Stimulated activated CD4-positive, alpha-beta T cell treated with anti-CD3 and anti-CD28 coated beads, TNF-alpha, amount 100 ng/mL, for 1 hour (primary cell): ENCODE measurements around the gene DNAJA2.

Experiments used
- DNase-seq, 3 donors: peaks; one replicate each; pipeline ENCODE4 v3.0.0-alpha.2; 2020; ENCODE audit warnings: low read depth in 3 of 3, low spot score in 1 of 3

DNAJA2 gene

DNA sequence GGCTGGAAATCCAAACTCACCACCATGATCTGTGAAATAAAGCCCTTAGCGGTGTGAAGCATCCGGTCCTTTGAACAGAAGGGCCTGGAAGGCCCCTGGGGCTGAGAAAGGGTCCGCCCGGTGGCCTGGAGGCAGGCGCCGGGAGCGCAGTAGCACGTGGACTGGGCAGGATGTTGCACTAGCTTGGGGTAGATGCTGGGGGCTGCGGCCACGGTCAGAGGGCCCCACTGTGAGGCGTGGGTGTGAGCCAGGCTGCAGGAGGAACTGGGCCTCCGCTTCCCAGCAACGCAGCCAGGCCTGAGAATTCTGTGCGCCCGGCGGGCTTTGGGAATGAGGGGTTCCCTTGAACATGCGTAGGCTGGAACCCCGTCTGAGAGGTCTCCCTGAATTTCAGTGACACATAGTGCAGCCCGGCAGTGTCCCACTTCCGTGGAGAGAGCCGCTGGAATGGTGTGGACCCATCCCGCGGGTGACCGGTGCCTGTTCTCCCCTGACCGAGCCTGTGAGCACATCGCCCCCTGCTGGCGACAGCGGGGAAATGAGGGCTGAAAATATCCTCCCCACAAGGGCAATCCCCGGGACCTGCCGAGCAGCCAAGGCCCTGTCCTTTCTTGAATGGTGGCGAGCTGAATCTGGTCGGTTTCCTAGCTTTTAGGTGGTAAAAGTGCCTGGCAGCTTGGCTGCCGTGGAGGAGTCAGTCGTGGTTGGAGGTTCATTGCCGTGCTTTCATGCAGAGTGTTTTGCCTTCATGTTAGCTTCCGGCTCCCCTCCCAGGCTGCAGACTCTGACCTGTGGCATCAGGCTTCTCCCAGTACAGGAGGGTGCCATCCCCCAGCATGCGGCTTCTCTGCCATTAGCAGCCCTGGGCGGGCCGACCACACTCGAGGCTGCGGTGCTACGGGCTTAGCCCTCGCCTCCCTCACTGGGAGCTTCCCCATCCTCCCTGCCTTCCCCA, 43.8 kb downstream of the DNAJA2 start:
- peak; percentile 13 to 57 (median 14) for DNase-seq

DNA sequence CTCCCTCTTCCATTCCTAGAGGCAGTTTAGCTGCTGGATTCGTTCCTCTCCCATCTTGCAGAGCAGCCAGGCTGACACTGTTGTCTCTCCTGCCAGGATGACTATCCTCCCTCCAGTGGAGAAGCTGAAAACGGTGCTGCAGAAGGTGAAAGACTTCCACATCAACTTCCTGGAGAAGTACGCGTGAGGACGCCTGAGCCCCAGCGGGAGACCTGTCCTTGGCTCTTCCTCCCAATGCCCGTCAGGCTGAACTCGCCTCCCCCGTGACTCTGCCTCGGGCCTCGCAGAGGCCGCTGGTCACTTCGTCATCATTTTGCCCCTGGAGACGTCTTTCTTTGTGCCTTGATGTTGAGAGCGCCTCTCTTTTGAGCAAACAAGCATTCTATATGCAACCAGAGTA, 44.7 kb downstream of the DNAJA2 start:
- DNase-seq = no peak

DNA sequence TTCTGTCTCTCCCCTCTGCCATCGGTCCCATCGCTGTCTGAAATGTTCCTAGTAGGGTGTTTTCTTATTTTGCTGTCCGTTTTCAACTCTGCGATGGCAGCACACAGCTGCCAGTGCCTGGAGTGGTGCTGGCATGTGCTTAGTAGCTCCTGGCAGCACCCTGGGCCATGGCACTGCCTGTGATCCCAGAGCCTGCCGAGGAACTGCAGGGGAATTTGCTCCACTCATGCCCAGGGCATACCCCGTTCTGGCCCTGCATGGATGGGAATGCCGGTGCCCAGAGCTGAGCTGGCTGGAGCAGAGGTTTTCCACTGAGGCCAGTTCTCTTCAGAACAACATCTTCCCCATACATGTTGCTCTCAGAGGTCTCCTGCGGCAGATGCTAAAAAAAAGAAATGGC, 46.2 kb downstream of the DNAJA2 start:
- DNase-seq = no peak

DNA sequence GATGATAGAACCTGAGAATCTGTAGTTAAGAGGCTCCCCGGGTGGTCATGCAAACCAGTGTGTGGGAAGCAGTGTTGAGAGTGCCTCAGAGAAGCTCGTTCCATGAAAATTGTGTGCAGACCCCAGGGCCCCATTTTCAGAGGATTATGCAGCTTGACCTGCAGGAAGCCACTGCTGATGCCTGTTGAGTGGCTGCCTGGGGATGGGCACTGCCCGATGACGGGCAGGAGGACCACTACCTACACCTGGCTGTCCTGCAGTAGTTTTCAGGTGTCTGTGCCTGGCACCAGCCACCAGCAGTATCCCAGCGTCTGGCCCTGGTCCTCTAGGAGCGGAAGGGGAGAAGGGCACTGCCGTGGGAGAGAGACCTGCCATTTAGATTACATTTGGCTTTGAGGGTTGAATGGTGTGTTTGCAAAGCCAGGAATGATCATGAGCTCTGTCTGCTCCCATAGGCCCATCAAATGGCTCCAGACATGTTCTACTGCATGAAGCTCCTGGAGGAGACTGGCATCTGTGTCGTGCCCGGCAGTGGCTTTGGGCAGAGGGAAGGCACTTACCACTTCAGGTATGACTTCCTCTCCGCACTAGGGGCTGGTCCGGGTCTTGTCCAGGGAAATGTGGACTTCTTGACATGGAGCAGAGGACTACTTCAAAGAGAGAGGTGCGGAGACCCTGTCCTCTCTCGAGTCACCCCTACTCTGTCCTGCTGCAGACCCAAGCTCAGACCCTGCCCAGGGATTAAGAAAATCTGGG, 46.8 kb downstream of the DNAJA2 start:
- no peak for DNase-seq

DNA sequence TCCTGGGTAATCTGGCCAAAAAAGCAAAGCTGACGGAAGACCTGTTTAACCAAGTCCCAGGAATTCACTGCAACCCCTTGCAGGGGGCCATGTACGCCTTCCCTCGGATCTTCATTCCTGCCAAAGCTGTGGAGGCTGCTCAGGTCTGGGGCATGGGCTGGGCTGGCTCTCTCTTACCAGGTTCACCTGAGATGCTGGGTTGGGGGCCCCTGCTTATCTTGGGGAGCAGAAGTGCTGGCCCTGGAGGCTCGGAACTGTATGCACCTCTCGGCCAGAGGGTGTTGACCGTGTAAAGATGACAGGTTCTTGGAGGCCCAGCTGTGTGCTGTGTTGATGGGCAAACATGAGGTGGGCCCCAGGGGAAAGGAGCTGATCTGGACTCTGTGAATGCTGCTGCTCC, 49.1 kb downstream of the DNAJA2 start:
- DNase-seq = no peak

DNA sequence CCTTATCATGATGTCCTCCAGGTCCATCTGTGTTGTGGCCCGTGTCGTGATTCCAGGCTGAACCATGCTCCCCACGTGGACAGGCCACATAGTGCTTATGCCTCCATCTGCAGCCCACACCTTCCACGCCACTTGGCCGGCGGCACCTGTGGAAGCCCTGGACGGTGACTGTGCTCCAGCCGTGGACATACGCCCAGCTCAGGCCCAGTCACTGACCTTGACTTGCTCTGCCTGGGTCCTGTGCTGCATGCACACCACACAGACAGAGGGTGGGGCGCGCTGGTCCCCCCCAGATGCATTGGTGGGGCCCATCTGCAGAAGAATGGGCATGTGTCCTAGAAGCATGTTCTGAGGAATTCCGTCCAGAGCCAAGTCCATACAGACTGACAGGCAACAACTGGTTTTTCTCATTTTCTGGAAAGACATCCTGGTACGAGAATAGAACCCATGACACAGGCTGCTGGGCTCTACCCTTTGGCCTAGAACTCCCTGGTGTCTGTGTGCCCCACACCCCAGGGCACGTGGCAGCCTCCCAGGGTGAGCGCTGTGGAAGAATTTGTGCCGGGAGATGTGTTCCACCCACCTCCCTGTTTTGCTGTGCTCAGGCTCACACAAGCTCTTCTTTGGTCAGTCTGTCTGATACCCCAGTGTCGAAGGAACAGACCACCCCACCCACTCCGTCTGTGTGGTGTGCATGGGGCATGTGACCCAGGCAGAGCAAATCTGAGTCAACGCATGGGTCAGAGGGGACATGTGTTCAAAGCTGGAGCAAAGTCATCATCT, 49.8 kb downstream of the DNAJA2 start:
- DNase-seq = no peak

DNA sequence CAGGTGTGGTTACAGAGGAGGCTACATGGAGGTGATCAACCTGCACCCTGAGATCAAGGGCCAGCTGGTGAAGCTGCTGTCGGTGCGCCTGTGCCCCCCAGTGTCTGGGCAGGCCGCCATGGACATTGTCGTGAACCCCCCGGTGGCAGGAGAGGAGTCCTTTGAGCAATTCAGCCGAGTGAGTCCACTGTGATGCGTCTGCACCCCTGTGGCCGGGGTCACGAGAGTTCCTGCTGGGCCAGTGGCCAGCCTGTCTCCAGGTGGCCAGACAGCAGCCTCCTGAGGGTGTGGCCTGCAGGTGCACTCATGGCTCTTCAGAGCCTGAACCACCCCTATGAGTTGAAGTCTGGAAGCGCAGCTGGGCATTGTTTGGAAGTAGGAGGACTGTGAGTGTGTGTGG, 51.2 kb downstream of the DNAJA2 start:
- DNase-seq = no peak

DNA sequence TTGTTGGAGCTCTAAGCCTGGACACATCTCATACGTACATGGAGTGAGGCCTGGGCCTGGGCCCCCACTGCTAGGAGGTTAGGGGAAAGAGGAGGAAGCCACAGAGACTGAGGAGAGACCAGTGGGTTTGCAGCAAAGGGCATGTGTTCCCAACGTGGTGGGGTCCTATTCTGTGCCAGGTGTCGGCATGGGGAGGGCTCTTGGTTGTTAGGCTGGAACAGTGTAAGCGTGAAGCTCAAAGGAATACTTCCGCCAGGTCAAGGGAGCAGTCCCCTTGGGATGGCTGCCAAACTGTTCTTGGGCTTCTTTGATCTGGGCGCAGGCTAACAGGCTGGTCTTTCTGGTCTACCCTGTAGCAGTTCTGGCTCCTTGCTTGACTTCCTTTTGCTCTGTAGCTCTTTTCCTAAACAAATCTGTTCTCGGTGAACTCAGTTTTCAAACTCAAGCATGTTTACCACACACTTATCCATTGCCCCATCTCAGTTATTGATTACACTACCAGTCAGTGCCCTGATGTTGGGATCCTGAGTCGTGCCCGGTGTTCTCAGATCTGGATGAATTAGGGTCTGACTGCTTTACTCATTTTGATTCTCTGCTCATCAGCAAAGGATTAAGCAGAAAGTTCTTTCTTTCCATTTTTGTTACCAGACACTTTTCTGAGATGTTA, 52.9 kb downstream of the DNAJA2 start:
- DNase-seq = no peak

DNA sequence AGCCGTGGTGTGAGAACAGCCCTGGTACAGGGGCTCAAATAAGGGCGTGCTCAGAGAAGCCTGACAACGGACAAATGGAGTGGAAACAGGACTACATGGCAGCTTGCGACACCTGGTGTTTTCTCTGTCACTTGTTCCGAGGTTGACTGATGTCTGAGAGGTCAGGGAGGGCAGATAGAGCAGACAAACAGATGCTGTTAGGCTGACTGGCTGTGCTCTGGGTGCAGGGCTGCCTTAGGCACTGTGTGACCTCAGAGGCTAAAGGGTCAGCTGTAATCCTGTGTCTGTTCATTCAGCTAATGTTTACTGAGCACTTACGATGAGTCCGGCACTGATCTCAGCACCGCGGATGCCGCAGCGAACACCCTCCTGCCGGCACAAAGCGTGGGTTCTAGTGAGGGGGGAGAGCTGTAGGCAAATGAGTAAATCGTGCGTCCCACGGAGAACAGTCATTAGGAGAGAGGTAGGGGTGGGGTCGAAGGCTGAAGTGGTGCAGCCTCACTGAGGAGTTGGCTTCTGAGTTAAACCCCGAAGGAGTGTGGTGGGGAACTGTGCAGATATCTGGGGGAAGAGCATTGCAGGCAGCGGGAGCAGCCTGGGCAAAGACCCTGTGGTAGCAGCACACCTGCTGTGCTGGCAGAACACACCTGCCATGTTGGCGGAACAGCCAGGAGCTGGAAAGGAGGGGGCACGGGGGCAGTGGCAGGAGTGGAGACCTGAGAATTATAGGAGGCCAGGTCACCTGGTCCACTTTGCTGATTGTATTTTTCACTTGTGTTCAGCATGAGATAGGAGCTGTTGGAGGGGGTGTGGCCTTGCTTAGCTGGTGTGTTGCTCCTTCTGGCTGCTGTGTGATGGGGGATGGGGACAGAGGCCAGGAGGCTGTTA, 54.3 kb downstream of the DNAJA2 start:
- DNase-seq = no peak

DNA sequence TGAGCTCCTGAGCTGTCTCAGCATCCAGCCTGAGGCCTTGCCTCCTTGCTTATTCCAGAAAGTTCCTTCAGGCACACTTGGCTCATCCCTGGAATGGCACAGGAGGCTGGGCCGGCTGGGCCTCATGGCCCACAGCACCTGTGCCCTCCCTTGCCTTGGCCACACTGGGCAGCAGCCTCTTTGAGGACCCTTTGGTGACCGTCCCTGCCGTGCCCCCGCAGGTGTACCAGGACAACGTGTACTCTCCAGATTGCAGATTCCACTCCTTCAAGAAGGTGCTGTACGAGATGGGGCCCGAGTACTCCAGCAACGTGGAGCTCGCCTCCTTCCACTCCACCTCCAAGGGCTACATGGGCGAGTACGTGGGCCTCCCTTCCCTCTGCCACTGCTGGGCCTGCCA, 55.1 kb downstream of the DNAJA2 start:
- DNase-seq = no peak

DNA sequence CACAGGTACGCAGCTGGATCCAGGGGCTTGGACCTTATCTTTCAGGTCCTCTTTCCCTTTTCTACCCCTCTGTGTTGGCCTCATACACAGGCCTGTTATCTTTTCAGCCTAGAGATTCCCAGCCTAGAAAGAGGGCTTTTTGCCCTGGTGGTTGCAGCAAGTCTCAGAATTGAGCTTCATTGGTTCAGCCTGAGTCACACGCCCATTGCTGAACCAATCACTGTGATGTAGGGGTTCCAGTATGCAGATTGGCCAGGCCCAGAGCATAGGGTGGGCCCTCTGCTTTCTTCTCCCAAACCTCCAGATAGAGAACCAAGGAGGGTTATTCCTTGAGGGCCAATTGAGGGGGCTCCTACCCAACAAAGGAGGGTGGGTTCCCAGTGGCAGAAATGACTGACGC, 56.5 kb downstream of the DNAJA2 start:
- DNase-seq = no peak

DNA sequence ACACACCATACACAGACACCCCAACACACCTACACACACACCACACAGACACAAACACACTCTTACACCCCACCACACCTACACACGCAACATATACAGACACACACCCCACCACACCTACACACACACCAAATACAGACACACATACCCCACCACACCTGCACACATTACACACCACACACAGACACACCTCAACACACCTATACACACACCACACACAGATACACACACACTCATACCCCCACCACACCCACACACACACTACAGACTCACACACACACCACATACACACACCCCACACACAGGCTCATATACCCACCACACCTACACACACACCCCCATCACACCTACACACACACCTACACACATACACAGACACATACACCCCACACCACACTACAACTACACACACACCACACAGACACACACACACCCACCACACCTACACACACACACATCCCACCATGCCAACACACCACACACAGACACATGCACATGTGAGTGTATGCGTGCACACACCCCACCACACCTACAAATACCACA, 57.9 kb downstream of the DNAJA2 start:
- no peak for DNase-seq

DNA sequence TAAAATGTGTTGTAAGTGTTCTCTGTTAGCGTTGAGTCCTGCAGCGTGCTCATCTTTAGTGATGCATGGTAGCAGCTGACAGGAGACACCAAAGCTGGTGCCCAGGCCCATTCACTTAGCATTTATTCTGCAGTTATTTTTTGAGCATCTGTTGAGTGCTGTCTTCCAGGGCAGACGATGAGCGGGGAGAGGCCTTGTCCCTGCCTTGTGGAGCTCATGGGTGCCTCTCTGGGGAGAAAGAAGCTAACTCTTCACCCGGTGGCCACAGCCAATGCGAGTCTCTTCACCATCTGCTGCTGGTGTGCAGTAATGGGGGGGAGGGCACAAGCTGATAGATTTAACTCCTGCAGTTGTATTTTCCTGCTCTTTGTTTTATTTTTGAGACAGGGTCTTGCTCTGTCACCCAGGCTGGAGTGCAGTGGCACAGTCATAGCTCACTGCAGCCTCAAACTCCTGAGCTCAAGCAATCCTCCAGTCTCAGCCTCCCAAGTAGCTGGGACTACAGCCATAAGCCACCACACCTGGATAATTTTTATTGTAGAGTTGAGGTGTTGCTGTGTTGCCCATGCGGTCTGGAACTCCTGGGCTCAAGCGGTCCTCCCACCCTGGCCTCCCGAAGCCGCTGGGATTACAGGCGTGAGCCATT, 58.8 kb downstream of the DNAJA2 start:
- no peak for DNase-seq

DNA sequence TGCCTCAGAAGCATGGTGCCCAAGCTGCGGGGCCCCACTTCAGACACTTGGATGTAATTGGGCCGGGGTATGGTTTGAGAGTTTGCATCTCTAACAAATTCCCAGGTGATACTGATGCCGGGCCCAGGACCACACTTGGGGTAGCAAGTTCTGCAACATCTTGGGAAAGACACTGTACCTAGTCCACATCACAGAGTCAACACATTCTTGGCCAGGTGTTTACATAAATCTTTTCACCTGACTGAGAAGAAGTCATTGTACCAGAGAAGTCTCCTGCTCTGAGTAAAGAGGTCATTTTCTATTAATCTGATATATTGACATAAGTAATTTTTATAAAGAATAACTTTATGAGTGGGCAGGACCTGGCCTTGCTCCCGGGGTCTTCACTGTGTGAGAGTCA, 61.8 kb downstream of the DNAJA2 start:
- no peak for DNase-seq

DNA sequence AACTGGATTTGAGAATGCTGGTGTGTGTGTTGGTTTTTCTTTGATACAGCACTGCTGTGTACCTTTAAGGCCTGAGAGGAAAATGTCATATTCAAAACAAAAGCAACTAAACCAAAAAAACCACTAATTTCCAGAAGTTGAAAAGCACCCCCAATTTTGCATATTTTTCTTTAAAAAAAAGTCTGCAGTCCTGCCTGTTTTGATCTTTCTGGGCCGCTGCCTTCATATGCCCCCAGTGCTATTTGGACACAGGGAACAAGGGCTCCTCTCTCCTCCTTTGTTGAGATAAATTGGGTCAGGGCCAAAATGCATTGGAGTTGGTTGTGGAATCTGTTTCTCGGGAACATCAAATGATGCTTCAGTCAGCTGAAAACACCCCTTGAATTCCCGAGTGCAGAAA, 62.4 kb downstream of the DNAJA2 start:
- no peak for DNase-seq

DNA sequence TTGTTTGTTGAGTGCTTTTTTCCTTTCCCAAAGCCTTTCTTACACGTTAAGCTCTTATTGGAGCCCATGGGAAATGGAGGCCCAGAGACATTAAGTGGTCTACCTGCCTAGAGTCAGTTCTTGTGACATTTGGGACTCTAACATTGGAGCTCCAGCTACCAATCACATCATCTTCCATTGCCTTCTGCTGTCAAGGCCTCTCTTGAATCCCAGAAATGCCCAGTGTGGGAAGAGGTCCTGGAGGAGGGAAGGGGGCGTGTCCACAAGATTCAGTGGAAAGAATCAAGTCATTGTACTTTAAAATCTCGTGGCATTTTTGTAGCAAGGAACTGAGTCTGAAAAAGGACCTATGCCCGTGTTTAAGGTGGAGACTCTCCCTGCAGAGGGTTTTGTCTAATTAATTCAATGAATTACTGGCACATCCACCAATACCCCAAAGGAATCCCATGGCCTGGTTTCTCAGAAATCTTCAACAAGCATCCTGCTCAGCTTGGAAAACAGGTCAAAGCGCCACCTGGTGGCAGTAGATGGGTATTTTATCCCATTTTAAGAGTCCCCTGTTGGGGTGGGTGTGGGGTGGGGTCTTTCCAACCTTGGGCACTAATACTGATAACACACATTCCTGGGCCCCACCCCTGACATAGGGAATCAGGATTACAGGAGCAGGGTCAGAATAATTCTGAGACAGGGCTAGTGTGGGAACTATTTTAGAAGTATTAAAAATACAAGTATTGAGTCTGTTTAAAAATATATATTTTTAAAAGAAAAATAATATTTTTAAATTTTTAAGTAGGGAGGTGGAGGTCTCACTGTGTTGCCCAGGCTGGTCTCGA, 64.7 kb downstream of the DNAJA2 start:
- peak; percentile 18 to 41 (median 28) for DNase-seq

DNA sequence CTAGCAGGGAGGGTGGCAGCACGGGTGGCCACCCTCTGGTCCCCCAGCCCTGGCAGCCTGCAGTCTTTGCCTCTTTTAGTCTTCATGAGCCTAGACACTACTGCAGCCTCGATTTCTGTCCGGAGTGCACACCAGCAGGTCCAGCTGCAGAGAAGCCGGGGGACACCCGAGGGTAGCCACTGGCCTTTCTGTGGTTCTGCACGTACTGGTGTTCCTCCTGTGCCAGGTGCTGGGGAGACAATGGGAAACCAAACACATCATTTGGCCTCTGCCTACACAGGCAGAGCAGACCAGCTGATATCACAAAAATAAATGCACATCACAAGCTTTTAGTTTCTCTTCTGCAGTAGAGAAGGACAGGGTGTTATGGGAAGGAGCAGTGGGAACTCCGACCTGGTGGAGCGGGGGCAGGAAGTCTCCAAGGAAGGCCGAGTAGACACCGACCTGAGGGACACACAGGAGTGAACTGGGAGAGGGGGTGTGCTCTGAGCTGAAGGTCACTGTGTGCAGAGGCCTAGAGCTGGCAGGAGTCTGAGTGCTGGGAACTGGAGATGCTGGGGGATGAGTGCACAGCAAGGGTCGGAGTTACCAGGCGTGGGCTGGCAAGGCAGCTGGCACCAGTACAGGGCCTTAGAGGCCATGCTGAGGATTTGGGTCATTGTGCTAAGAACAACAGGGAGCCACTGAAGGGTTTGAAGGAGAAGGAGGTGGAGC, 66.3 kb downstream of the DNAJA2 start:
- no peak for DNase-seq
